LNCaP clone FGC (cell line): ENCODE data around the gene PFDN1.

ENCODE experiments used
- DNase-seq: peaks from one replicate; pipeline ENCODE4 v3.0.0-alpha.2; 2011; ENCODE audit warnings: low read depth
- H3K4me3 ChIP-seq: 2 replicates; pipeline ENCODE4 v1.5.1; 2011; ENCODE audit warnings: mild to moderate bottlenecking, low read depth, low read length, control low read depth
- TF ChIP-seq, protein P1 (sequence below): IDR thresholded peaks from 2 replicates; pipeline ENCODE4 v1.5.1; 2012; ENCODE audit warnings: mild to moderate bottlenecking; ENCODE audit not compliant: control insufficient read depth, insufficient read depth; ENCODE audit errors: extremely low read depth

The PFDN1 gene

DNA sequence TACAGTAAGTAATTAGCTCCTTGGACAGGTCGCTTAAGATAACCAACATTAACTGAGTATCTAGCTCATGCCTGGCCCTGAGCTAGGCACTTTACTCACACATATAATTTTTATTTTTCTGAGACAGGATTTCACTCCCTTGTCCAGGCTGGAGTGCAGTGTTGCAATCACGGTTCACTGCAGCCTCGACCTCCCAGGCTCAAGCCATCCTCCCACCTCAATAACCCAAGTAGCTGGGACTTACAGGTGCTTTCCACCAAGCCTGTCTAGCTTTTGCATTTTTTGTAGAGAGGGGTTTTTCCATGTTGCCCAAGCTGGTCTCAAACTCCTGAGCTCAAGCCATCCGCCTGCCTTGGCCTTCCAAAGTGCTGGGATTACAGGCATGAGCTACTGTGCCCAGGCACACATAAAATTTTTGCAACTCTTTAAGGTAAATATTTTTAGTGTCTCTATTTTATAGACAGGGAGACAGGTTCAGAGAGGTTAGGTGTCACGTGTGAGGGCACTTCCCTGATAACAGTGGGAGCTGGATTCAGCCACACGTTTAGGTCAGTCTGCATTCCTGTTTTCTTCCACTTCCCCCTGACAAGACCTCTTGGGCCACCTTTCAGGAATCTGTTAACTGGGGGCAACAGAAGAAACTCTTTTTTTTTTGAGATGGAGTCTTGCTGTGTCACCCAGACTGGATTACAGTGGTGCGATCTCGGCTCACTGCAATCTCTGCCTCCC lies 25.3 kb upstream of the PFDN1 start:
- TF ChIP-seq, protein P1, sequence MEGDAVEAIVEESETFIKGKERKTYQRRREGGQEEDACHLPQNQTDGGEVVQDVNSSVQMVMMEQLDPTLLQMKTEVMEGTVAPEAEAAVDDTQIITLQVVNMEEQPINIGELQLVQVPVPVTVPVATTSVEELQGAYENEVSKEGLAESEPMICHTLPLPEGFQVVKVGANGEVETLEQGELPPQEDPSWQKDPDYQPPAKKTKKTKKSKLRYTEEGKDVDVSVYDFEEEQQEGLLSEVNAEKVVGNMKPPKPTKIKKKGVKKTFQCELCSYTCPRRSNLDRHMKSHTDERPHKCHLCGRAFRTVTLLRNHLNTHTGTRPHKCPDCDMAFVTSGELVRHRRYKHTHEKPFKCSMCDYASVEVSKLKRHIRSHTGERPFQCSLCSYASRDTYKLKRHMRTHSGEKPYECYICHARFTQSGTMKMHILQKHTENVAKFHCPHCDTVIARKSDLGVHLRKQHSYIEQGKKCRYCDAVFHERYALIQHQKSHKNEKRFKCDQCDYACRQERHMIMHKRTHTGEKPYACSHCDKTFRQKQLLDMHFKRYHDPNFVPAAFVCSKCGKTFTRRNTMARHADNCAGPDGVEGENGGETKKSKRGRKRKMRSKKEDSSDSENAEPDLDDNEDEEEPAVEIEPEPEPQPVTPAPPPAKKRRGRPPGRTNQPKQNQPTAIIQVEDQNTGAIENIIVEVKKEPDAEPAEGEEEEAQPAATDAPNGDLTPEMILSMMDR: no peak
- H3K4me3 ChIP-seq: no peak overlapping the region
- no peak for DNase-seq

DNA sequence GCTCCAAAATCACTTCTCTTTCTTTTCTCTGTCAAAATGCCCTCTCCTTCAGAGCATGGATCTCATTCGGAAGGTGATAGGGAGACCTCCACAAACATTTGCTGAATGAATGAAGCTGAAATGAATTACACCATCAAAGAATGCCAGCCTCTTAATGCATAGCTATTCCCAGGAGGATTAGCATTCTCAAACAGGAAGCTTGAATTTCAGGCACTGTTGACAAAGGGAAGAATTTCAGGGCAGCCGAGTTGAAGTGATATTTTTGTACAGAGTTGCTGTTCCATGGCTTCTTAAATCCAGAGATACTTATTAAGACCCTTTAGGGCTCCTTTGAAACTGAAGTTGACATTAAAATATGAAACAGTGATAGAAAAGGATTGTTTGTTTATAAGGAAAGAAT lies 24.7 kb upstream of the PFDN1 start:
- DNase-seq: no peak
- H3K4me3 ChIP-seq: no peak overlapping the region
- TF ChIP-seq, protein P1: no peak

DNA sequence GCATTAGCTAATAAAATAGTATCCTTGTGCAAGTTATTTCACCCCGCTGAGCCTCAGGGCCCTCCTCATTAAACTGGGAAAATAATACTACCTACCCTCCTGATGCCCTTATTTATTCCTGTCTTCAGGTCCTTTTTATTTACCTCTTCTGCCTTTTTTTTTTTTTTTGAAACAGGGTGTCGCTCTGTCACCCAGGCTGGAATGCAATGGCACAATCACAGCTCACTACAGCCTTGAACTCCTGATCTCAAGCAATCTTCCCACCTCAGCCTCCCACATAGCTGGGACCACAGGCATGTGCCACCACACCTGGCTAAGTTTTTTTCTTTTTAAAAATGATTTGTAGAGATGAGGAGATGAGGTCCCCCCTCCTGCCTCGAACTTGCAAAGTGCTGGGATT lies 22.6 kb upstream of the PFDN1 start:
- no peak for DNase-seq
- TF ChIP-seq, protein P1: no peak
- H3K4me3 ChIP-seq: no peak overlapping the region

DNA sequence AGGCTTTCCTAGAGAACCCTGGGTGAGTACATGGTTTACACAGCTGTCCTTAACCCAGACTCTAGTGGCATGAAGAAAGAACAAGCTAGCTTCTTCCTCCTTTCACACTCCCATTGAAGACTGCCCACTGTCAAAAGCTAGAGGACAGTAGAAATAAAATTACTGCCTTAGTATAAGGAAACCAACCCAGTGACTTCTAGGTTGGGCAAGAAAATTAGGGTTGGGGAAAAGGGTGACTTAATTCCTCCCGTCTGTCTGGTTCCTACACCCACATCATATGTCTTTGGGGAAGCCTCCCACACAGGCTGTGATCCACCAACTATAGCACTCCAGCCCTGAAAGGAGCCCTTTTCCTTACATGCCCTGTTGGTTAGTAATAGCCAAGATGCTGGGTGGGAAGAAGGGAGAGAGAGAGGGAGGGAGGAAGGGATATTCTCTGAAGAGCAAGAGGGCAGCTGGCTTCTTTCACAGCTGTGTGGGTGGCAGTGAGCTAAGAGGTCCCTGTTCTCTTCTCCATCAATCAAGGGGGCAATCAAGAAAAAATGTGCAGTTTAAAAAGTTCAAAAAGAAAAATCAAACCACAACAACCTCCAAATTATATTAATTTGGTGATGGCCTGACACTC lies 21.8 kb upstream of the PFDN1 start:
- TF ChIP-seq, protein P1: no peak
- no peak overlapping the region for H3K4me3 ChIP-seq
- DNase-seq: no peak

GRCh38 chr5:140324041-140324600 lies 21.2 kb upstream of the PFDN1 start:
- DNase-seq: no peak
- no peak overlapping the region for H3K4me3 ChIP-seq
- TF ChIP-seq, protein P1: no peak

- DNase-seq: peak; percentile 98
- H3K4me3 ChIP-seq: no peak overlapping the region
- TF ChIP-seq, protein P1: no peak
Observed at GRCh38 chr5:140322751-140323731, 20.1 kb upstream of the PFDN1 start.
